T follicular helper cell (primary cell): ENCODE measurements around the gene PCBP3.
"Not testable (repeated sequence)": the region's sequence is repeated elsewhere in the genome, so short reads cannot be mapped to it uniquely, and the experiment has no call there.

Experiments
- DNase-seq: peaks from one replicate; pipeline ENCODE4 v3.0.0-alpha.2; 2020; ENCODE audit warnings: low read depth

PCBP3 gene

DNA sequence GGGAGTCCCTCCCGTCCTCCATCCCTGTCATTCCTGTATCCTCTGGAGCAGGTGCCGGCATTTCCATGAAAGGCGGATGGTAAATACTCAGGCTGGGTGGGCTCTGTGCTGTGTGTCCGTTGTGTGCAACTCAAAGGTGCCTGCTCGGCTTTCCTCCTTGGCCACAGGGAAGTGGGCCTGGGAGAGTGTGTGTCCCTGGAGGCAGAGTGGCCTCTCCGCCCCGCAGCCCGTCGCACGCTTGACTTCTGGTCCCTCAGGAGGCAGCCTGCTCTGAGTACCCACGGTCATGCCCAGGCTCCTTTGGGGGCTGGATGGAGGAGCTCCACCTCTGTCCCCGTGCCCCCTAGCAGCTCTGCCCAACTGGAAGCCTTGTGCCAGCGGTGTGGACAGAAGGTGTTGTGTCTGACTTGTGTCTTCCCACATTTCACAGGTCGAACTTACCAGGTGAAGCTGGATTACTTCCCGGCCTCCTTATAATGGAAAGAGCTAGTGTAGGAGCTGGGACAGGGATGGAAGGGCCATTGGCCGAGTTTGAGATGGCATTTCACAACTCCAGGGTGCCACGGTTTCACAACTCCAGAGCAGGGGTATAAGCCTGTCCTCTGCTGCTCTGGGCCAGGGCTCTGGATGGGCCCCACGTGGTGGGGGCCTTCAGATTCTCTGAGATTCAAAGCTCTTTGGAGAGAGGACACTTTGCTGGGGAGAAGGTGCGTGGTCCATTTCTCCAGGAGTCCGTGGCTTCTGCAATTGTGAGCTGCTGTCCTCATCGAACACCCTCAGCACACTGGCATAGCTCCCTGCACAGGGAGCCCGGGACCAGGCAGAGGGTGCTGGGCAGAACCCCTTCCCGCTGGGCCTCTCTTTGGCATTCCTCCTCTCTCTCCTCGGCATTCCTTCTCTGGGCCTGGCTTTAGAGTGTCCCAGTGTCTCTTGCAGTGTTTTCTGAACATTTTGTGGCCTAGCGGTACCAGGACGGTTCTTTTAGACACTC lies 185.3 kb downstream of the PCBP3 start:
- DNase-seq, result no peak

DNA sequence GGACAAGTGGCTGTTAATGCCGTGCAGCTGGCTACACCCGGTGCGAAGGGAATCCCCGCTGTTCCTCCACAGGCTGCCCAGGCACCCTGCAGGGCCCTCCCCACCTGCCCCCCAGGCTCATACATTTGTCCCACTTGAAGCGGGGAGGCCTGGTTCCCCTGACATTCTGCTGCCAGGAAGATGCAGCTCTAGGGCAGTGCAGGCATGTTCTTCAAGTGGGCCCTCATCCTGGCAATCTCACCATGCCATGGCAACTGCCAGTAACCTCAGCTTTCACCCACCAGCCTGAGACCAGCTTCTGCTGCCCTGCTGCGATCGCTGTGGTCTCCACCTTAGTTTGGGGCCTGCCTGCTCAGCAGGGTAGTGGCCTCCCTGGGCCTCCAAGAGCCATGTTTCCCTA lies 186.1 kb downstream of the PCBP3 start:
- DNase-seq, result no peak

DNA sequence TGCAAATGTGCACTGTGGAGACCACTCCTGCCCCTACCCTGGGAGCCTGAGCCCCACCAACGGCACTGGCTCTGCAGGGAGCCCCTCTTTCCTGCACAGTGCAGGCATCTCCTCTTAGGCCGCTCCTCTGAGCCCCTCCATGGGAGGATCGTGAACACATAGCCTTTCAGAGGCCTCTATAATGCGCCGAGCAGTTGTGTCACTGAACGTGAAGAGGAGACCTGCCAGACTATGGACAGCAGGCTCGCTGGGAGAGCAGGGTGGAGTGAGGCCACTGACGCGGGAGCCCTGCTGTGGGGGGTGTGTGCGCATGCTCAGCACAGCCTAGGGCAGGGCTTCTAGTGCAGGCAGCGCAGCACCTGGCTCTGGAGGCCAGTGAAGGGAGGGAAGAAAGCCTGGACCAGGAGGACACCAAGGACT lies 186.7 kb downstream of the PCBP3 start:
- no peak for DNase-seq

DNA sequence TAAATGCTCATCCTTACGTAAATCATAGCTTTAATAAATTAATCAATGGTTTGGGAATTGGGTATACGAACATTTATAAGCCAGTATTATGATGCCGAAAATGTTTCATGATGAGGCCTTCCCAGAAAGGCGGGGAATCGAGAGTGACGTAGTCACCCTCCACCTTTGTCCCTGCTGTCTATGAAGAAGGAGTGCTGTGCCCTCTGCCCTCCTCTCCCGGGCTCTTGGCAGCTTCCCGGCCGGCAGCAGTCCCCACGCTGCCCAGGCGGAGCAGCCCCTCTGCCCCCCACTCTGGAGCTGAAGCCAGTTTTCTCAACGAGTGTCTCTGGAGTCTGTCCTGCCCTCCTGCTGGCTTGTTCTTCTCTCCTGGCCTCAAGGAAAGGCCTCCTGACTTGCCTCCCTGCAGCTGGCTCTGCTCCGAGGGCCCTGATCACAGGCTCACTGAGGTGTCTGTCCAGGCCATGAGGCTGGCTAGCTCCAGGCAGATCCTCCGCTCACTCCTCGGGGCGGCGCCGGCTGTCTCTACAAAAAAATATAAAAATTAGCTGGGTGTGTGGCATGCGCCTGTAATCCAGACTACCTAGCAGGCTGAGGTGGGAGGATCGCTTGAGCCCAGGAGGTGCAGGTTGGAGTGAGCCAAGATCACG lies 187.3 kb downstream of the PCBP3 start:
- DNase-seq, result no peak

GRCh38 chr21:45831991-45832740 lies 188.6 kb downstream of the PCBP3 start:
- no peak for DNase-seq

- DNase-seq, result not testable (repeated sequence)
Observed at GRCh38 chr21:45832741-45833235, 189.3 kb downstream of the PCBP3 start.

DNA sequence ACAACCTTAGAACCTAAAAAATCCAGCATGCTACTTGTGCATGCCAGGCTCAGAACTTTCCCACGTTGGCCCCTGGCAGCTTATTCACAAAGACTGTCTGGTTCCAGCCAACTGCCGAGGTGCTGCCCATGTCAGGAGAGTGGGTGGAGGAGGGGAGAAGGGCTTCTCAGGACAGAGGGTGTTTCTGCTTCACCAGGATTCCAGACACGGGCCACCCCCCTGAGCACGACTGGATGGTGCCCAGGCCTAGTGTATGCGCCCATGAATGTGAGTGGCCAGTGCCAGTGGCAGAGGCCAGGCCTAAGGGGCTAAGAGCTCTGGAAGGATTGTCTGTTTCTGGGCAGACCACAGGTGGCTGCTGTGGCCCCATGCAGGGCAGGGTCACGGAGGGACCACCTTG lies 189.9 kb downstream of the PCBP3 start:
- no peak for DNase-seq

- DNase-seq, result no peak
Observed at GRCh38 chr21:45834026-45834715, 190.6 kb downstream of the PCBP3 start.

- DNase-seq, result no peak
Observed at GRCh38 chr21:45834821-45835293, 191.3 kb downstream of the PCBP3 start.

- no peak for DNase-seq
Observed at GRCh38 chr21:45835301-45836267, 192.1 kb downstream of the PCBP3 start.

- no peak for DNase-seq
Observed at GRCh38 chr21:45836268-45836655, 192.7 kb downstream of the PCBP3 start.

- no peak for DNase-seq
Observed at GRCh38 chr21:45836694-45837670, 193.5 kb downstream of the PCBP3 start.

DNA sequence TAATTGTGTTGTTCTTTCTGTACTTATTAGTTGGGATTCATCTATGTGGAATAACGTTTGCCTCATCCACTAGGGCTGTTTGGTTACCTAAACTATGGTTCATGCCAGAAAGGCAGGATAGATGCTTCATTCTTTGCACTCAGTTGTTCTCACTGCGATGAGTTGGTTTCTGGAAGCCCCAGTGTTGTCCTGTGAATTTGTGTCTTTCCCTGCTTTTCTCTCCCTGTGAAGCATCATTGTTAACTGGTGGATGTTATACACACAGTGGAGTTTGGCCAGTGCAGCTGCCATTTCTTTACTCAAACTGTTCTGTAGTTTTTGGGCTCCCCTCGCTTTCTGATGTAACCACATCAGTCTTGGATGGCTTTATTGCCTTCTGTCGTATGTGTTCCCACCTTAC lies 194.4 kb downstream of the PCBP3 start:
- DNase-seq, result no peak

- no peak for DNase-seq
Observed at GRCh38 chr21:45838634-45839033, 195.1 kb downstream of the PCBP3 start.

- no peak for DNase-seq
Observed at GRCh38 chr21:45839274-45839673, 195.7 kb downstream of the PCBP3 start.

GRCh38 chr21:45841033-45841432 lies 197.5 kb downstream of the PCBP3 start:
- DNase-seq, result no peak

GRCh38 chr21:45843426-45843825 lies 199.9 kb downstream of the PCBP3 start:
- DNase-seq, result no peak

- no peak for DNase-seq
Observed at GRCh38 chr21:45844181-45844580, 200.7 kb downstream of the PCBP3 start.
